SK-N-MC (cell line): ENCODE data around the gene SYT13.

Experiments
- EZH2 ChIP-seq: fragments of 200-600 bp; sonication (generic); IDR thresholded peaks from one replicate; pipeline ENCODE4 v1.6.1; 2017; ENCODE audit warnings: antibody characterized with exemption
- POLR2AphosphoS5 ChIP-seq: IDR thresholded peaks from 2 replicates; pipeline ENCODE4 v1.6.1; 2012; ENCODE audit warnings: mild to moderate bottlenecking, low read depth, low read length, borderline replicate concordance

GRCh38 chr11:45212566-45213315 is 73.4 kb downstream of the SYT13 start:
- TF ChIP-seq POLR2AphosphoS5, result no peak
- no peak for TF ChIP-seq EZH2
